Breast epithelium (tissue), 3 donors: ENCODE results near the gene PI4K2B.

Experiments
- POLR2A ChIP-seq: fragments of 450-650 bp; IDR thresholded peaks from one replicate; pipeline ENCODE4 v1.6.1; 2016; ENCODE audit warnings: antibody characterized with exemption, mild to moderate bottlenecking, moderate library complexity
- POLR2AphosphoS5 ChIP-seq, 3 donors: sonication (generic); formaldehyde crosslinking; IDR thresholded peaks; one replicate each; pipeline ENCODE4 v1.6.1; 2017; ENCODE audit warnings: antibody characterized with exemption in 3 of 3
- TF ChIP-seq, protein P1 (sequence below), 3 donors: fragments of 450-650 bp; IDR thresholded peaks; one replicate each; pipeline ENCODE4 v1.5.1; 2016 to 2017; ENCODE audit warnings: antibody characterized with exemption in 3 of 3, mild to moderate bottlenecking in 3 of 3, moderate library complexity in 3 of 3

DNA sequence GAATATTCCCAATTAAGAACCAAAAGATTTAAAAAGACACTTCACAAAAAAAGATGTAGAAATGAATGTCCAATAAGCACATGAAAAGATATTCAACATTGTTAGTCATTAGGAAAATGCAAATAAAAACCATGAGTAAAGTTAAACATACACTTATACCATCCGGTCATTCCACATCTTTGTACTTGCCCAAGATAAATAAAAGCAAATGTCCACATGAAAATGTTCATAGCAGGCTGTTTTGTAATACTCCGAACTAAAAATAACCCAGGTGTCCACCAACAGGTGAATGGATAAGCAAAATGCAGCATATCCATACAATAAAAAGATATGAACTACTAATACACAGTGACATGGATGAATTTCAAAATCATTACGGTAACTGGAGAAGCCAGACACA, 50.1 kb downstream of the PI4K2B start:
- TF ChIP-seq, protein P1, sequence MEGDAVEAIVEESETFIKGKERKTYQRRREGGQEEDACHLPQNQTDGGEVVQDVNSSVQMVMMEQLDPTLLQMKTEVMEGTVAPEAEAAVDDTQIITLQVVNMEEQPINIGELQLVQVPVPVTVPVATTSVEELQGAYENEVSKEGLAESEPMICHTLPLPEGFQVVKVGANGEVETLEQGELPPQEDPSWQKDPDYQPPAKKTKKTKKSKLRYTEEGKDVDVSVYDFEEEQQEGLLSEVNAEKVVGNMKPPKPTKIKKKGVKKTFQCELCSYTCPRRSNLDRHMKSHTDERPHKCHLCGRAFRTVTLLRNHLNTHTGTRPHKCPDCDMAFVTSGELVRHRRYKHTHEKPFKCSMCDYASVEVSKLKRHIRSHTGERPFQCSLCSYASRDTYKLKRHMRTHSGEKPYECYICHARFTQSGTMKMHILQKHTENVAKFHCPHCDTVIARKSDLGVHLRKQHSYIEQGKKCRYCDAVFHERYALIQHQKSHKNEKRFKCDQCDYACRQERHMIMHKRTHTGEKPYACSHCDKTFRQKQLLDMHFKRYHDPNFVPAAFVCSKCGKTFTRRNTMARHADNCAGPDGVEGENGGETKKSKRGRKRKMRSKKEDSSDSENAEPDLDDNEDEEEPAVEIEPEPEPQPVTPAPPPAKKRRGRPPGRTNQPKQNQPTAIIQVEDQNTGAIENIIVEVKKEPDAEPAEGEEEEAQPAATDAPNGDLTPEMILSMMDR (IDR thresholded peaks at IDR 0.05): no peak
- no peak for TF ChIP-seq POLR2A
- TF ChIP-seq POLR2AphosphoS5 (IDR thresholded peaks at IDR 0.05): no peak
